DOHH2 (cell line): ENCODE measurements around the gene F5.

Source experiments
- H3F3A ChIP-seq: fragments of 200-600 bp; sonication (generic), shearing (Covaris generic); 2 replicates; pipeline ENCODE4 v1.6.0; 2016; ENCODE audit warnings: antibody characterized with exemption, mild to moderate bottlenecking; ENCODE audit not compliant: control insufficient read depth, insufficient read depth
- H3K27ac ChIP-seq: fragments of 200-600 bp; sonication (generic); 2 replicates; pipeline ENCODE4 v1.5.1; 2014; ENCODE audit warnings: low read depth, mild to moderate bottlenecking, low read length, moderate library complexity
- H3K27me3 ChIP-seq: fragments of 200-600 bp; sonication (generic); 2 replicates; pipeline ENCODE4 v1.6.1; 2014; ENCODE audit warnings: mild to moderate bottlenecking, low read length, mixed read lengths; ENCODE audit not compliant: control insufficient read depth
- H3K36me3 ChIP-seq: fragments of 200-600 bp; sonication (generic); 2 replicates; pipeline ENCODE4 v1.6.1; 2014; ENCODE audit warnings: mild to moderate bottlenecking, low read length, moderate library complexity, mixed read lengths; ENCODE audit not compliant: control insufficient read depth
- H3K4me1 ChIP-seq: fragments of 200-600 bp; sonication (generic); 2 replicates; pipeline ENCODE4 v1.6.1; 2014; ENCODE audit warnings: mild to moderate bottlenecking, low read length, mixed read lengths; ENCODE audit not compliant: control insufficient read depth
- H3K4me2 ChIP-seq: fragments of 200-600 bp; sonication (generic); 2 replicates; pipeline ENCODE4 v1.6.0; 2014; ENCODE audit warnings: mild to moderate bottlenecking, low read length, moderate library complexity
- H3K4me3 ChIP-seq: fragments of 200-600 bp; sonication (generic); 2 replicates; pipeline ENCODE4 v1.5.1; 2014; ENCODE audit warnings: mild to moderate bottlenecking, low read length, mixed read lengths
- H3K79me2 ChIP-seq: fragments of 200-600 bp; sonication (generic); 2 replicates; pipeline ENCODE4 v1.6.1; 2014; ENCODE audit warnings: mild to moderate bottlenecking, low read length, mixed read lengths; ENCODE audit not compliant: control insufficient read depth
- H3K9me2 ChIP-seq: fragments of 200-600 bp; sonication (generic); replicated peaks from 2 replicates; pipeline ENCODE4 v1.6.1; 2014; ENCODE audit warnings: mild to moderate bottlenecking, low read length, mixed read lengths; ENCODE audit not compliant: control insufficient read depth
- H3K9me3 ChIP-seq: fragments of 200-600 bp; sonication (generic); 2 replicates; pipeline ENCODE4 v1.6.1; 2014; ENCODE audit warnings: antibody characterized with exemption, low read length, mixed read lengths; ENCODE audit not compliant: control insufficient read depth, insufficient read depth
- H4K20me1 ChIP-seq: fragments of 200-600 bp; sonication (generic); 2 replicates; pipeline ENCODE4 v1.6.0; 2014; ENCODE audit warnings: low read depth, mild to moderate bottlenecking, antibody characterized with exemption, low read length, moderate library complexity; ENCODE audit not compliant: control insufficient read depth, insufficient read depth
- EZH2phosphoT487 ChIP-seq: fragments of 200-600 bp; sonication (generic); IDR thresholded peaks from 2 replicates; pipeline ENCODE4 v1.6.1; 2017; ENCODE audit warnings: borderline replicate concordance, mild to moderate bottlenecking, antibody characterized with exemption, low read length, moderate library complexity, mixed read lengths
- TF ChIP-seq, protein P1 (sequence below): fragments of 200-600 bp; sonication (generic); IDR thresholded peaks from one replicate; pipeline ENCODE4 v1.5.1; 2014; ENCODE audit warnings: antibody characterized with exemption, mild to moderate bottlenecking, low read depth, low read length; ENCODE audit not compliant: poor library complexity, severe bottlenecking

F5 gene

GRCh38 chr1:169530448-169530847 lies 55.8 kb downstream of the F5 start:
- Histone ChIP-seq H3K79me2 (no peaks in the 10 kb centered on the region), H4K20me1 (no peaks in the 10 kb centered on the region), H3K9me2 (no peaks in the 10 kb centered on the region), H3K4me3 (no peak overlapping the region), H3K4me2 (no peak overlapping the region), H3K27me3 (peaks cover 28% of the 10 kb centered on the region), H3F3A (no peaks in the 10 kb centered on the region), H3K4me1 (no peaks in the 10 kb centered on the region), H3K36me3 (no peaks in the 10 kb centered on the region), H3K27ac (no peak overlapping the region), H3K9me3 (no peaks in the 10 kb centered on the region)
- TF ChIP-seq, protein P1, sequence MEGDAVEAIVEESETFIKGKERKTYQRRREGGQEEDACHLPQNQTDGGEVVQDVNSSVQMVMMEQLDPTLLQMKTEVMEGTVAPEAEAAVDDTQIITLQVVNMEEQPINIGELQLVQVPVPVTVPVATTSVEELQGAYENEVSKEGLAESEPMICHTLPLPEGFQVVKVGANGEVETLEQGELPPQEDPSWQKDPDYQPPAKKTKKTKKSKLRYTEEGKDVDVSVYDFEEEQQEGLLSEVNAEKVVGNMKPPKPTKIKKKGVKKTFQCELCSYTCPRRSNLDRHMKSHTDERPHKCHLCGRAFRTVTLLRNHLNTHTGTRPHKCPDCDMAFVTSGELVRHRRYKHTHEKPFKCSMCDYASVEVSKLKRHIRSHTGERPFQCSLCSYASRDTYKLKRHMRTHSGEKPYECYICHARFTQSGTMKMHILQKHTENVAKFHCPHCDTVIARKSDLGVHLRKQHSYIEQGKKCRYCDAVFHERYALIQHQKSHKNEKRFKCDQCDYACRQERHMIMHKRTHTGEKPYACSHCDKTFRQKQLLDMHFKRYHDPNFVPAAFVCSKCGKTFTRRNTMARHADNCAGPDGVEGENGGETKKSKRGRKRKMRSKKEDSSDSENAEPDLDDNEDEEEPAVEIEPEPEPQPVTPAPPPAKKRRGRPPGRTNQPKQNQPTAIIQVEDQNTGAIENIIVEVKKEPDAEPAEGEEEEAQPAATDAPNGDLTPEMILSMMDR, result no peak
- TF ChIP-seq EZH2phosphoT487, result no peak

DNA sequence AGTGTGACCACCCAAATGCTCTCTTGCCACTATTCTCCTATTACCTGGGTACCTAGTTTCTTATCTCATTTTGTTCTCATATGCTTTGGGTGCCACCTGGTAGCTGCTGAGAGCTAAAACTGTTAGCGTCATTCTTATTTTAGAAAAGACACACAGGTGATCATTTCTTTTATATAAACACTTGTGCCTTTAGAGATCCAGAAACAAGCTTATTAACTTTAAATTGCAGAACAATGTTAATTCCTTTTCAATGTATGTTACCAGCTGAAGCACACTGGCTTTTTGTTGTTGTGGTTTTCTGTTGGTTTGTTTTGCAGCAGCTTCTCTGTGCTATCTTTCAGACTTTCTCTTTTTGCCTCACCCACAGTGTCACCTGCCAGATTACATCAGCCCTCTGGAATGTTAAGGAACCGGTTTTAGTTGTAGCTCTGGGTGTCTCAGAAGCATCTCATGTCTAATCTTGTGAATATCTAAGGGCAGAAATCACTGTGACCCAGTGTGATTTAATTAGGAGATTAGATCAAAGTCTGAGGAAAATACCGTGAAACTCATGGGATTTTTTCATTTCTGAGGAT lies 57.1 kb downstream of the F5 start:
- TF ChIP-seq, protein P1, result no peak
- no peak for TF ChIP-seq EZH2phosphoT487
- H3F3A ChIP-seq, result no peaks in the 10 kb centered on the region
- H3K27ac ChIP-seq, result no peak overlapping the region
- no peak overlapping the region for H3K4me3 ChIP-seq
- peaks cover 28% of the 10 kb centered on the region for H3K27me3 ChIP-seq
- H3K4me1 ChIP-seq, result no peaks in the 10 kb centered on the region
- H3K4me2 ChIP-seq, result no peak overlapping the region
- H3K36me3 ChIP-seq, result no peaks in the 10 kb centered on the region
- no peaks in the 10 kb centered on the region for H4K20me1 ChIP-seq
- H3K9me2 ChIP-seq, result no peaks in the 10 kb centered on the region
- no peaks in the 10 kb centered on the region for H3K9me3 ChIP-seq
- no peaks in the 10 kb centered on the region for H3K79me2 ChIP-seq

DNA sequence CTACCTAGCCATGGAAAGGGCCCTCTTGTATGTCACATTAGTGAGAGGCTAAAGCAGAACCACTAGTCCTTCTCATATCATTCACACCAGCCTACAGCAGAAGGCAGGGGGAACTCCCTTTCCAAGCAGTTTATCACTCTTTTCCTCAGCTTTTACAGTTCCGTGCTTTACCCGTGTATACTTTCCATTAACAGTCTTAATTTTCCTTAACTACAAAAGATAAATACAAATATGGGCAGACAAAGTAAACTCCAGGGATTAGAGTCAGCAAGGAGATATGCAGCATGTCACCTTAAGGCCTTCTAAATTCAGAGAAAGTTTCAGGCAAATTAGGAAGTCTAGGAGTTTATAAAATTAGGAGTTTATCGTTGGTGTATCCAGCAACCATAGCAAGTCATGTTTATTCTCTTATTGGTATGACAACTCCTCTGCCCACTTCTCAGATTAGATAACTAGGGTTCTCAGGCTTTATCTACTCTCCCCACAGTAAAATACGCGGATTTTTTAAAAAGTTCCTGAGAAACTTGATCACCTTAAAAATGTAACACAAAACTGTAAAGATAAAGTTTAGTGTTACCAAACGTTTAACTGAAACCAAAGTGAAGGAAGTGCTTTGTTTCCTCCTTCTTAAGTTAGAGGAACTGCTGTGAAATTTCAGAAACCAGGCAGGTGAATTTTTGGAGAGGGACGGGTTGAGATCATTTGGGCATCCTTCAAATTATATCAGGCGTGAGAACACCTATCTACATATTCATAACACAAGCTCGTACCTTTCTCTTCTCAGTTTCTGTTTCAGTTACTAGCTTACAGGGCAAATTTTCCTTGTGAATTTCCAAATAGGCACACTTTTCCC lies 57.8 kb downstream of the F5 start:
- H3K4me2 ChIP-seq, result no peak overlapping the region
- H3K27me3 ChIP-seq, result peaks cover 28% of the 10 kb centered on the region
- TF ChIP-seq, protein P1, result no peak
- TF ChIP-seq EZH2phosphoT487, result no peak
- H3K9me2 ChIP-seq, result no peaks in the 10 kb centered on the region
- H3K27ac ChIP-seq, result no peak overlapping the region
- H3F3A ChIP-seq, result no peaks in the 10 kb centered on the region
- no peaks in the 10 kb centered on the region for H3K79me2 ChIP-seq
- no peaks in the 10 kb centered on the region for H3K4me1 ChIP-seq
- no peaks in the 10 kb centered on the region for H3K9me3 ChIP-seq
- H3K4me3 ChIP-seq, result no peak overlapping the region
- H3K36me3 ChIP-seq, result no peaks in the 10 kb centered on the region
- H4K20me1 ChIP-seq, result no peaks in the 10 kb centered on the region
